ENCODE data around the gene MAP2K5. TPM values are rescaled to one million over a fixed set of nuclear protein-coding genes. Genes with fewer than 3 reads are reported as not detected.

The MAP2K5 gene
- polyA plus RNA-seq (2011; rRNA removed) = 7.8 and 9.2 TPM in 2 replicates
- 5.7 and 7.8 TPM in 2 replicates for polyA plus RNA-seq (2012; cell fraction: cytosol; rRNA removed)
- 7.8 and 8.1 TPM in 2 replicates for polyA plus RNA-seq (2012; cell fraction: nucleus; rRNA removed)
- 10.2 to 12.2 TPM (median 11.0 TPM) in 3 replicates for polyA plus RNA-seq (2017; fragmentation: RNase III; extraction: RNeasy Plus Mini Kit Qiagen cat#74134 plus additional on column Dnase treatment)
- polyA minus RNA-seq (2011; rRNA and poly(A)+ RNA removed) = 11.4 and 13.8 TPM in 2 replicates

DNA sequence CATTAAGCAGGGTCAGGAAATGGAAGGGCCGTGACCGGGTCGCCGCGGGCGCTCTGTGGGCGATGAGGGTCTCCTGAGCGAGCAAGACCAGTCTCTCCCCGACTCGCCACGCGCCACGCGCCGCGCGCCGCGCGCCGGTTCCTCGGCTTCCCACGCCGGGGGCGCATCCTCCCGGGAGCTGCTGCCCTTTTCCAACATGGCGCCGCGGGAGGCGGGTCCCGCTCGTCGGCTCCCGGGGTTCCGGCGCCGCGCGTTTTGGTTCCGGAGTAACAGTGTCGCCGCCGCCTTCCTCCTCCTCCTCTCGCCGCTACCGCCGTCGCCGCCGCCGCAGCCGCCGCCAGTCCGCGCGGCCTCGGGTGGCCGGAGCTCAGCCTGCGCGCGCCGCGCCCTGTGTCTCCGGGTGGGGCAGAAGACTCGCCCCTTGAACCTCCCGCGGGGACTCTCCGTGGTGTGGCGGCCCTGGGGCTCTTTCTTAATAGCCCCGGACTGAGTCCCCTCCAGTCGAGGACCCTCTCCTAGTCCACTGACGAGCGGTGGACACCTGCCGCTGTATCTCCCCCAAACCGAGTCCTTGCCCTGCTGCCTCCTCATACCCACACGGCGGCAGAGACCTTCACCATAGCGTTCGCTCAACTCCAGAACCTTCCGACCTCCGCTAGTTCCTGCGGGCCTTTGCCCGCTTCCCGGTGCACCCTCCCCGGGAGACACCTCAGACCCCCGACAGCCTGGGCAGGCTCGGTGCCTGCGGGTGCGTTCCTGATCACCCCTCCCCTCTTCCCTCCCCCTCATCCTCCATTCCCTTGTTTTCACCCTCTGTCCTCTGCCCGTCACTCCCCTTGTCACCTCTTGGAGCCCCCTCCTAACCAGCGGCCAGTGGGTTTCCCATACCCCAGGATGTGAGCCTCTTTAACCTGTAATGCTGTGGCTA lies at the start of gene MAP2K5:
MAP2K5 (plus strand) TSS at position 284 of the 928 bp plus-strand sequence; CDS start at position 917, 633 bp downstream.
- CTCF ChIA-PET = interaction anchor here (1.2 to 1.3 kb wide), 2 partner anchors 17 to 86 kb away, joined by 3 to 6 read pairs; no protein-coding TSS in a partner anchor
- Histone ChIP-seq H3K27ac (peak within 1 kb of the TSS; percentile 73 to 91), H3K4me3 (peak within 1 kb of the TSS; percentile 56), H3K9me3 (no peaks in the 10 kb centered on the region), H3K4me2 (peak within 1 kb of the TSS; percentile 91), H3K4me1 (peaks cover 14% of the 10 kb centered on the region)
- ATAC-seq (peak; percentile 90 to 94), FAIRE-seq (no peak), DNase-seq (ENCODE audit: low read depth in 1 of 2, low spot score in 1 of 2) (peak; percentile 74 to 77)
- POLR2A ChIA-PET = interaction anchor here (0.7 to 1.2 kb wide), 6 partner anchors 9 to 243 kb away, joined by 3 to 21 read pairs (median 3); partner anchors contain the start of gene C15orf61
- WGBS (ENCODE audit: missing lambda C conversion rate) = 3% methylated on average over 44 of the region's 91 CpGs
- TF ChIP-seq ELK1 (IDR thresholded peaks at IDR 0.05; ENCODE audit: low read depth, low read length) = no peak
- no peak for TF ChIP-seq NR3C1 (IDR thresholded peaks at IDR 0.05)
- TF ChIP-seq, protein P1, sequence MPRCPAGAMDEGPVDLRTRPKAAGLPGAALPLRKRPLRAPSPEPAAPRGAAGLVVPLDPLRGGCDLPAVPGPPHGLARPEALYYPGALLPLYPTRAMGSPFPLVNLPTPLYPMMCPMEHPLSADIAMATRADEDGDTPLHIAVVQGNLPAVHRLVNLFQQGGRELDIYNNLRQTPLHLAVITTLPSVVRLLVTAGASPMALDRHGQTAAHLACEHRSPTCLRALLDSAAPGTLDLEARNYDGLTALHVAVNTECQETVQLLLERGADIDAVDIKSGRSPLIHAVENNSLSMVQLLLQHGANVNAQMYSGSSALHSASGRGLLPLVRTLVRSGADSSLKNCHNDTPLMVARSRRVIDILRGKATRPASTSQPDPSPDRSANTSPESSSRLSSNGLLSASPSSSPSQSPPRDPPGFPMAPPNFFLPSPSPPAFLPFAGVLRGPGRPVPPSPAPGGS (IDR thresholded peaks at IDR 0.05) = peak; percentile 91; the same call in 2 of the 3 replicates
- TF ChIP-seq POLR2AphosphoS2 (conservative IDR thresholded peaks at IDR 0.05; ENCODE audit: low read length) = no peak
- no peak for TF ChIP-seq CBX8 (IDR thresholded peaks at IDR 0.05)
- TF ChIP-seq HDAC2 (IDR thresholded peaks at IDR 0.05) = peak; percentile 28; the same call in 1 of the 2 replicates
- no peak for TF ChIP-seq SREBF2 (IDR thresholded peaks at IDR 0.05)
- TF ChIP-seq ESRRA (IDR thresholded peaks at IDR 0.05; ENCODE audit: borderline replicate concordance, low read length) = no peak
- TF ChIP-seq SMC3 (IDR thresholded peaks at IDR 0.05) = no peak
- TF ChIP-seq GATA3 (IDR thresholded peaks at IDR 0.05; ENCODE audit: borderline replicate concordance) = no peak
- TF ChIP-seq ZC3H11A (IDR thresholded peaks at IDR 0.05) = 0 out of 2 replicates have a peak, but pooled peaks have one; percentile 1
- TF ChIP-seq JUNB (IDR thresholded peaks at IDR 0.05) = no peak
- no peak for TF ChIP-seq RFX5 (IDR thresholded peaks at IDR 0.05)
- TF ChIP-seq MAFK (IDR thresholded peaks at IDR 0.05; ENCODE audit: partially characterized antibody) = no peak
- TF ChIP-seq BHLHE40 (IDR thresholded peaks at IDR 0.05; ENCODE audit: low read depth, low read length) = no peak
- TF ChIP-seq KDM5A (IDR thresholded peaks at IDR 0.05) = peak; percentile 27; the same call in 1 of the 2 replicates
- 0 out of 2 replicates have a peak, but pooled peaks have one; percentile 27 for TF ChIP-seq MYC (IDR thresholded peaks at IDR 0.05; ENCODE audit: borderline replicate concordance, low read length)
- peak; percentile 92 for TF ChIP-seq MAX (IDR thresholded peaks at IDR 0.05)
- no peak for TF ChIP-seq NPAS2 (CRISPR knock-in tag; IDR thresholded peaks at IDR 0.05; ENCODE audit: borderline replicate concordance)
- TF ChIP-seq EHF (CRISPR knock-in tag; IDR thresholded peaks at IDR 0.05) = no peak
- TF ChIP-seq HOXA7 (CRISPR knock-in tag; IDR thresholded peaks at IDR 0.05) = no peak
- TF ChIP-seq FOSB (CRISPR knock-in tag; IDR thresholded peaks at IDR 0.05) = no peak
- TF ChIP-seq CEBPB (IDR thresholded peaks at IDR 0.05) = no peak
- no peak for TF ChIP-seq ZFP36 (IDR thresholded peaks at IDR 0.05; ENCODE audit: borderline replicate concordance, partially characterized antibody)
- TF ChIP-seq, protein P2, sequence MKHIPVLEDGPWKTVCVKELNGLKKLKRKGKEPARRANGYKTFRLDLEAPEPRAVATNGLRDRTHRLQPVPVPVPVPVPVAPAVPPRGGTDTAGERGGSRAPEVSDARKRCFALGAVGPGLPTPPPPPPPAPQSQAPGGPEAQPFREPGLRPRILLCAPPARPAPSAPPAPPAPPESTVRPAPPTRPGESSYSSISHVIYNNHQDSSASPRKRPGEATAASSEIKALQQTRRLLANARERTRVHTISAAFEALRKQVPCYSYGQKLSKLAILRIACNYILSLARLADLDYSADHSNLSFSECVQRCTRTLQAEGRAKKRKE (CRISPR knock-in tag; IDR thresholded peaks at IDR 0.05; ENCODE audit: low read depth) = no peak
- TF ChIP-seq MAZ (IDR thresholded peaks at IDR 0.05; ENCODE audit: borderline replicate concordance, low read depth, low read length) = no peak
- TF ChIP-seq ZNF302 (CRISPR knock-in tag; IDR thresholded peaks at IDR 0.05) = no peak
- no peak; a peak in 1 of 5 replicates for TF ChIP-seq RAD21 (conservative IDR thresholded peaks at IDR 0.05 in 1 of 2, IDR thresholded peaks at IDR 0.05 in 1 of 2)
- TF ChIP-seq, protein P3, sequence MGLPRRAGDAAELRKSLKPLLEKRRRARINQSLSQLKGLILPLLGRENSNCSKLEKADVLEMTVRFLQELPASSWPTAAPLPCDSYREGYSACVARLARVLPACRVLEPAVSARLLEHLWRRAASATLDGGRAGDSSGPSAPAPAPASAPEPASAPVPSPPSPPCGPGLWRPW (IDR thresholded peaks at IDR 0.05) = no peak
- no peak for TF ChIP-seq TP53 (CRISPR knock-in tag; IDR thresholded peaks at IDR 0.05)
- TF ChIP-seq POLR2A (IDR thresholded peaks at IDR 0.05; ENCODE audit: low read length) = peak; percentile 85
- 0 out of 2 replicates have a peak, but pooled peaks have one; percentile 40 for TF ChIP-seq E2F6 (IDR thresholded peaks at IDR 0.05; ENCODE audit: borderline replicate concordance, low read depth)
- TF ChIP-seq, protein P4, sequence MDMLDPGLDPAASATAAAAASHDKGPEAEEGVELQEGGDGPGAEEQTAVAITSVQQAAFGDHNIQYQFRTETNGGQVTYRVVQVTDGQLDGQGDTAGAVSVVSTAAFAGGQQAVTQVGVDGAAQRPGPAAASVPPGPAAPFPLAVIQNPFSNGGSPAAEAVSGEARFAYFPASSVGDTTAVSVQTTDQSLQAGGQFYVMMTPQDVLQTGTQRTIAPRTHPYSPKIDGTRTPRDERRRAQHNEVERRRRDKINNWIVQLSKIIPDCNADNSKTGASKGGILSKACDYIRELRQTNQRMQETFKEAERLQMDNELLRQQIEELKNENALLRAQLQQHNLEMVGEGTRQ (IDR thresholded peaks at IDR 0.05) = no peak
- no peak for TF ChIP-seq HOXB13 (CRISPR knock-in tag; IDR thresholded peaks at IDR 0.05; ENCODE audit: low read depth)
- TF ChIP-seq RARB (CRISPR knock-in tag; IDR thresholded peaks at IDR 0.05) = no peak
- TF ChIP-seq TFCP2L1 (CRISPR knock-in tag; IDR thresholded peaks at IDR 0.05) = no peak
- no peak for TF ChIP-seq HOXB5 (CRISPR knock-in tag; IDR thresholded peaks at IDR 0.05)
